ENCODE data around the gene AVEN.

Gene AVEN

GRCh38 chr15:33912326-33912725, 126.7 kb downstream of the AVEN start:
- H3K27ac ChIP-seq: no peak overlapping the region
- TF ChIP-seq, protein P1, sequence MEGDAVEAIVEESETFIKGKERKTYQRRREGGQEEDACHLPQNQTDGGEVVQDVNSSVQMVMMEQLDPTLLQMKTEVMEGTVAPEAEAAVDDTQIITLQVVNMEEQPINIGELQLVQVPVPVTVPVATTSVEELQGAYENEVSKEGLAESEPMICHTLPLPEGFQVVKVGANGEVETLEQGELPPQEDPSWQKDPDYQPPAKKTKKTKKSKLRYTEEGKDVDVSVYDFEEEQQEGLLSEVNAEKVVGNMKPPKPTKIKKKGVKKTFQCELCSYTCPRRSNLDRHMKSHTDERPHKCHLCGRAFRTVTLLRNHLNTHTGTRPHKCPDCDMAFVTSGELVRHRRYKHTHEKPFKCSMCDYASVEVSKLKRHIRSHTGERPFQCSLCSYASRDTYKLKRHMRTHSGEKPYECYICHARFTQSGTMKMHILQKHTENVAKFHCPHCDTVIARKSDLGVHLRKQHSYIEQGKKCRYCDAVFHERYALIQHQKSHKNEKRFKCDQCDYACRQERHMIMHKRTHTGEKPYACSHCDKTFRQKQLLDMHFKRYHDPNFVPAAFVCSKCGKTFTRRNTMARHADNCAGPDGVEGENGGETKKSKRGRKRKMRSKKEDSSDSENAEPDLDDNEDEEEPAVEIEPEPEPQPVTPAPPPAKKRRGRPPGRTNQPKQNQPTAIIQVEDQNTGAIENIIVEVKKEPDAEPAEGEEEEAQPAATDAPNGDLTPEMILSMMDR (conservative IDR thresholded peaks at IDR 0.05): no peak

- TF ChIP-seq, protein P1 (conservative IDR thresholded peaks at IDR 0.05): no peak
- H3K27ac ChIP-seq: no peak overlapping the region
Measured at GRCh38 chr15:33910741-33911140, 128.3 kb downstream of the AVEN start.

DNA sequence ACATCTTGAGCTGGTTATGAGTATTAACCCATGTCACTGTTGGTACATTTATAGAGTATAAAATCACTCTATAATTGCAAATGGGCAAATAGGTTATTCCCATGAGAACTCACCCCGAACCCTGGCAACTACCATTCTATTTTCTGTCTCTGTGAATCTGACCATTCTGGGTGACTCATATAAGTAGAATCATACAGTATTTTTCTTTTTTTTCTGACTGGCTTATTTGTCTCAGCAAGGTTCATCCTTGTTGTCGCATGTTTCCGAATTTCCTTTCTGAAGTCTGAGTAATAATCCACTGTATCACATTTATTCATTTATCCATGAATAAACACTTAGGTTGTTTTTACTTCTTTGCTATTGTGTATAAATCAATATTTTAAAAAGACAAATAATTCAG, 130.6 kb downstream of the AVEN start:
- TF ChIP-seq, protein P1 (conservative IDR thresholded peaks at IDR 0.05): no peak
- no peak overlapping the region for H3K27ac ChIP-seq

DNA sequence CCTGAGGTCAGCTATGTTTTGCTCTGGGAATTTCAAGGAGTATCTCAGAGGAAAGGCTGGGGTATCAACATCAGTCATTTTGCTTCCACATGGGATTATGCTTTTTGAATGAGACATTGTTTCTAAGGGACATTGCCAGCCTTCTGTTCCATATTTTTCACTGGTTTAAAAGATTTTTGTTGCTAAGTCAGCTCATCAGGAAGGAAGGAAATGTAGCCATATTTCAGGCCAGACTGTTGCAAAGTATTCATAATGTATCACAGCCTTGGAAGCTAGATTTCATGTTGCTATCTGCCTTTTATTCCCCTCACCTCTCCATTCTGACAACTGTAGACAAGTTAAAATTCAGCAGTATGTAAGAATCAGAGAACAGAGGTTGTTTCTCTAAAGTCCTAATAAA, 131.7 kb downstream of the AVEN start:
- no peak overlapping the region for H3K27ac ChIP-seq
- TF ChIP-seq, protein P1 (conservative IDR thresholded peaks at IDR 0.05): no peak

GRCh38 chr15:33903661-33904060, 135.3 kb downstream of the AVEN start:
- H3K27ac ChIP-seq: no peak overlapping the region
- TF ChIP-seq, protein P1 (conservative IDR thresholded peaks at IDR 0.05): no peak

- TF ChIP-seq, protein P1 (conservative IDR thresholded peaks at IDR 0.05): no peak
- no peak overlapping the region for H3K27ac ChIP-seq
Measured at GRCh38 chr15:33902043-33902442, 137.0 kb downstream of the AVEN start.

DNA sequence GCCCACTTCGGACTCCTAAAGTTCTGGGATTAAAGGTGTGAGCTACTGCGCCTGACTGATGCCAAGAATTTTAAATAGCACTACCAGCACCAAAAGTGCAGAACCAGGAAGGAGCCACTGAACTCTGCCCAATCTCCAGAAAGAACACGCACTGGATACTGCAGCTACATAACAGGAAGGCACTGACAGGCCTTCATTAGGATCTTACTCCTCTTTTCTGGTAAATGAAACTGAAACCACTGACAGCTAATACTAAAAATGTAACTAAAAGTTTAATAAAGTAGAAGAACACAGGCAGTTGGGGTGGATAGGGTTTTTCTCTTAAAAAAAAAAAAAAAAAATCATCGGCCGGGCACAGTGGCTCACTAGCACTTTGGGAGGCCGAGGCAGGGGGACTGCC, 144.8 kb downstream of the AVEN start:
- TF ChIP-seq, protein P1 (conservative IDR thresholded peaks at IDR 0.05): no peak
- no peak overlapping the region for H3K27ac ChIP-seq

- H3K27ac ChIP-seq: peak overlapping the region; percentile 55
- TF ChIP-seq, protein P1 (conservative IDR thresholded peaks at IDR 0.05): no peak
Measured at GRCh38 chr15:33888176-33888575, 150.8 kb downstream of the AVEN start.
